ENCODE data around the gene CD163.
A peak's percentile ranks its signal among the peaks of the same experiment; 100 is the strongest.

CD163 gene

GRCh38 chr12:7501031-7501588 lies 2.5 kb downstream of the CD163 start:
- no peak for DNase-seq (ENCODE audit: low read depth)
- H3K4me3 ChIP-seq (ENCODE audit: low read depth, low read length): no peak overlapping the region
- TF ChIP-seq CTCF (IDR thresholded peaks at IDR 0.05; ENCODE audit: low read depth, low read length, missing control alignments): no peak
- in situ Hi-C loops (cut with HindIII; ENCODE audit: low sequenced_read_pairs): no loop called here

GRCh38 chr12:7499636-7500035 lies 3.9 kb downstream of the CD163 start:
- H3K4me3 ChIP-seq (ENCODE audit: low read depth, low read length): no peak overlapping the region
- DNase-seq (ENCODE audit: low read depth): no peak
- in situ Hi-C loops (cut with HindIII; ENCODE audit: low sequenced_read_pairs): no loop called here

GRCh38 chr12:7498809-7499208 lies 4.8 kb downstream of the CD163 start:
- no peak for TF ChIP-seq CTCF (IDR thresholded peaks at IDR 0.05; ENCODE audit: low read depth, low read length, missing control alignments)
- H3K4me3 ChIP-seq (ENCODE audit: low read depth, low read length): no peak overlapping the region
- in situ Hi-C loops (cut with HindIII; ENCODE audit: low sequenced_read_pairs): no loop called here
- peak; percentile 31 for DNase-seq (ENCODE audit: low read depth)

More at GRCh38 chr12:7499636-7500035, 3.9 kb downstream of the CD163 start:
- TF ChIP-seq CTCF (IDR thresholded peaks at IDR 0.05; ENCODE audit: low read depth, low read length, missing control alignments): no peak

GRCh38 chr12:7497661-7498060 lies 5.9 kb downstream of the CD163 start:
- H3K4me3 ChIP-seq (ENCODE audit: low read depth, low read length): no peak overlapping the region
- TF ChIP-seq CTCF (IDR thresholded peaks at IDR 0.05; ENCODE audit: low read depth, low read length, missing control alignments): no peak
- in situ Hi-C loops (cut with HindIII; ENCODE audit: low sequenced_read_pairs): no loop called here
- DNase-seq (ENCODE audit: low read depth): peak; percentile 11

- DNase-seq (ENCODE audit: low read depth): no peak
- no peak overlapping the region for H3K4me3 ChIP-seq (ENCODE audit: low read depth, low read length)
- in situ Hi-C loops (cut with HindIII; ENCODE audit: low sequenced_read_pairs): no loop called here
- no peak for TF ChIP-seq CTCF (IDR thresholded peaks at IDR 0.05; ENCODE audit: low read depth, low read length, missing control alignments)
Observed at GRCh38 chr12:7496451-7496850, 7.1 kb downstream of the CD163 start.

- in situ Hi-C loops (cut with HindIII; ENCODE audit: low sequenced_read_pairs): no loop called here
- no peak for DNase-seq (ENCODE audit: low read depth)
- no peak overlapping the region for H3K4me3 ChIP-seq (ENCODE audit: low read depth, low read length)
- TF ChIP-seq CTCF (IDR thresholded peaks at IDR 0.05; ENCODE audit: low read depth, low read length, missing control alignments): no peak
Observed at GRCh38 chr12:7495136-7495535, 8.4 kb downstream of the CD163 start.
